ENCODE data around the gene ITGB1.
A peak's percentile ranks its signal among the peaks of the same experiment; 100 is the strongest.
"Not testable (repeated sequence)": the region's sequence is repeated elsewhere in the genome, so short reads cannot be mapped to it uniquely, and the experiment has no call there.

ITGB1 gene

GRCh38 chr10:32958085-32959005 is at the start of gene ITGB1:
Gene ITGB1 (minus strand): TSS chr10:32958230. CDS start chr10:32935558, 22,672 bp downstream.
- no peak for TF ChIP-seq CTCF (IDR thresholded peaks at IDR 0.05; ENCODE audit: low read length, missing control alignments)
- peak within 1 kb of the TSS; percentile 85 for H3K4me3 ChIP-seq (replicated peaks; ENCODE audit: low read depth, low read length)
- DNase-seq (ENCODE audit: low read depth) = peak; percentile 96

- no peak for DNase-seq (ENCODE audit: low read depth)
- no peak overlapping the region for H3K4me3 ChIP-seq (replicated peaks; ENCODE audit: low read depth, low read length)
- TF ChIP-seq CTCF (IDR thresholded peaks at IDR 0.05; ENCODE audit: low read length, missing control alignments) = no peak
Observed at GRCh38 chr10:33006342-33006887, 48.4 kb upstream of the ITGB1 start.

GRCh38 chr10:33005322-33006301 is 47.6 kb upstream of the ITGB1 start:
- peak; percentile 97 for DNase-seq (ENCODE audit: low read depth)
- no peak for TF ChIP-seq CTCF (IDR thresholded peaks at IDR 0.05; ENCODE audit: low read length, missing control alignments)

GRCh38 chr10:33001908-33002492 is 44.0 kb upstream of the ITGB1 start:
- no peak for TF ChIP-seq CTCF (IDR thresholded peaks at IDR 0.05; ENCODE audit: low read length, missing control alignments)
- H3K4me3 ChIP-seq (replicated peaks; ENCODE audit: low read depth, low read length) = no peak overlapping the region
- peak; percentile 35 for DNase-seq (ENCODE audit: low read depth)

More at GRCh38 chr10:33005322-33006301, 47.6 kb upstream of the ITGB1 start:
- peak overlapping the region; percentile 60 for H3K4me3 ChIP-seq (replicated peaks; ENCODE audit: low read depth, low read length)

- H3K4me3 ChIP-seq (replicated peaks; ENCODE audit: low read depth, low read length); DNase-seq (ENCODE audit: low read depth): not testable (repeated sequence)
Observed at GRCh38 chr10:32998060-32998581, 40.1 kb upstream of the ITGB1 start.

- H3K4me3 ChIP-seq (replicated peaks; ENCODE audit: low read depth, low read length) = no peak overlapping the region
- no peak for TF ChIP-seq CTCF (IDR thresholded peaks at IDR 0.05; ENCODE audit: low read length, missing control alignments)
- DNase-seq (ENCODE audit: low read depth) = peak; percentile 46
Observed at GRCh38 chr10:32995751-32996150, 37.7 kb upstream of the ITGB1 start.
